ENCODE data around the gene WASF2. TPM values are rescaled to one million over a fixed set of nuclear protein-coding genes. Genes with fewer than 3 reads are reported as not detected.

WASF2 gene
- total and polyA plus RNA-seq, 2 experiments from 2014 or later, result 32.7 to 53.4 TPM

- H3K27ac ChIP-seq, result peak overlapping the region; percentile 94
- DNase-seq (ENCODE audit: low read depth in 1 of 2, low spot score in 1 of 2), result peak; percentile 55 to 69
Measured at GRCh38 chr1:27522432-27523336, 32.7 kb upstream of the WASF2 start.

DNA sequence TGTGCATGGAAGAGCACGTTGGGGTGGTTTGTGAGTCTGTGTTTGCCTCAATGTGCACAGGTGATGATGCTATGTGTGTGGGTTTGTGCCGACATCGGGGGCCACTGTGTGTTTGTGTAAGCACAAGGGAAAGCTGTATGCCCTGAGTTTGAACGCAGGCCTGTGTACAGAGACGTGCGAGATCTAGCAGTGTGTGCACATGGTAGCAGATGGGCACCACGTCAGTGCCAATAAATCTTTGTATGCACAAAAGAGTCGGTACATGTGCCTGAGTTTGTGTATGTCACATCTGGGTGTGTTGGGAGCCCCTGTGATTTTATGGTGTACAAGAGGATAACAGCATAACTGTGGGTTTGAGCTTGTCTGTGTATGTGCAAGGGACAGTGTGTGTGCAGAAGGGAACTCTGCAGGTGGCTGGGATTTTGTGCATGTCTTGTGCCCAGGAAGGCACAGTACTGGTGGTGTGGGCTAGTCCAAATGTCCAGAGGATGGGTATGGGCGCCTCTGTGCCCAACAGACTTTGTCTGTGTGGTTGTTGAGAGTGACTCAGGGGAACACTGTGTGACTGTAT, 32.0 kb upstream of the WASF2 start:
- Histone ChIP-seq H3K27me3 (no peaks in the 10 kb centered on the region), H3K4me1 (ENCODE audit: low read depth) (peaks cover 78% of the 10 kb centered on the region), H3K27ac (peak overlapping the region; percentile 94)

More at GRCh38 chr1:27522432-27523336, 32.7 kb upstream of the WASF2 start:
- Histone ChIP-seq H3K4me3 (no peak overlapping the region), H3K9me3 (ENCODE audit: low read depth) (no peaks in the 10 kb centered on the region), H3K36me3 (no peaks in the 10 kb centered on the region), H3K4me1 (ENCODE audit: low read depth) (peaks cover 77% of the 10 kb centered on the region), H3K27me3 (no peaks in the 10 kb centered on the region)
- TF ChIP-seq CTCF (IDR thresholded peaks at IDR 0.05; ENCODE audit: low read depth, low read length), result peak; percentile 41

DNA sequence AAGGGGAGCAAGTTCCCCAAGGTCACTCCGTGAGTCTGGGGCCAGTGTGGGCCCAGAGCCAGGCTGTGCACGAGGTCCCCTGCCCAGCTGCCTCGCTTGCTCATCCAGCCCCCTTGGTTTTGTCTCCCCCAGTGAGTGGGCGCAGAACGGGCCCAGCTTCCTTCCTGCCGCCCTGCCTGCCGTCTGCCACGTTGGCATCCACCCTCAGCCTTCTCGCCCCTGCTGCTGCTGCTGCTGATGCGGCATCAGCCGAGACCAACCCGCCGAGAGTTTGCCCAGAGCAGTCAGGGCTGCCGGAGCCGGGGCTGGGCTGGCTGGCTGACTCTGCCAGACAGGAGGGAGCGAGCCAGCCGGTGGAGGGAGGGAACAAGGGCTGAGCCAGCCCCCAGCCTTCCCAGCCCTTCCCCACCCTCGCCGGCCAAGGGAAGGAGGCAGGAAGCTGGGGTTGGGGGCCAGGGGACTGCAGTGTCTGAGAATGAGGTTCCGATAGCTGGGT, 31.4 kb upstream of the WASF2 start:
- no peak overlapping the region for H3K4me3 ChIP-seq
- peaks cover 74% of the 10 kb centered on the region for H3K4me1 ChIP-seq (ENCODE audit: low read depth)
- no peaks in the 10 kb centered on the region for H3K27me3 ChIP-seq
- H3K36me3 ChIP-seq, result no peaks in the 10 kb centered on the region
- no peaks in the 10 kb centered on the region for H3K9me3 ChIP-seq (ENCODE audit: low read depth)
- H3K27ac ChIP-seq, result peak overlapping the region; percentile 94
- TF ChIP-seq CTCF (IDR thresholded peaks at IDR 0.05; ENCODE audit: low read depth, low read length), result no peak
- DNase-seq (ENCODE audit: low read depth in 1 of 2, low spot score in 1 of 2), result no peak

More for the DNA sequence above, 32.0 kb upstream of the WASF2 start:
- Histone ChIP-seq H3K4me3 (no peak overlapping the region), H3K36me3 (no peaks in the 10 kb centered on the region), H3K9me3 (ENCODE audit: low read depth) (no peaks in the 10 kb centered on the region)
- no peak for TF ChIP-seq CTCF (IDR thresholded peaks at IDR 0.05; ENCODE audit: low read depth, low read length)
- DNase-seq (ENCODE audit: low read depth in 1 of 2, low spot score in 1 of 2), result no peak

DNA sequence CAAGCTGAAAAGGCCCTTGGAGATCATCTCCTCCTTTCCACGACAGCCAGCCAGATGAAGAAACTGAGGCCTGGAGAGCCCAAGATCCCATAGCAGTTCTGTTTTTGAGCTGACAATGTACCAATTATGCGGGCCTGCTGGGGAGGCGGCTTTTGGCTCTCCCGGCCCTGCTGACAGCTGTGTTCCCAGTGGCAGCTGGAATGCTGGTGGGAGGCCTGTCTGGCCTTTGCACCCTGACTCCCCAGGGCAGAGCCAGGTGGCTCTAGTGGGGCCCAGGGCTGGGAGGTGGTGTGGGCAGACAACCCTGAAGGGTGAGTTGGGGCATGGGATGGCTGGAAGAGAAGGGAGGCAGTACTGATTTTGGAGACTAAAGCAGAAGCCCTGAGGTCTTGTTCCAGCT, 30.7 kb upstream of the WASF2 start:
- Histone ChIP-seq H3K36me3 (no peaks in the 10 kb centered on the region), H3K27me3 (no peaks in the 10 kb centered on the region), H3K9me3 (ENCODE audit: low read depth) (no peaks in the 10 kb centered on the region), H3K4me1 (ENCODE audit: low read depth) (peaks cover 68% of the 10 kb centered on the region), H3K4me3 (no peak overlapping the region), H3K27ac (peak overlapping the region; percentile 94)
- no peak for TF ChIP-seq CTCF (IDR thresholded peaks at IDR 0.05; ENCODE audit: low read depth, low read length)
- DNase-seq (ENCODE audit: low read depth in 1 of 2, low spot score in 1 of 2), result no peak

DNA sequence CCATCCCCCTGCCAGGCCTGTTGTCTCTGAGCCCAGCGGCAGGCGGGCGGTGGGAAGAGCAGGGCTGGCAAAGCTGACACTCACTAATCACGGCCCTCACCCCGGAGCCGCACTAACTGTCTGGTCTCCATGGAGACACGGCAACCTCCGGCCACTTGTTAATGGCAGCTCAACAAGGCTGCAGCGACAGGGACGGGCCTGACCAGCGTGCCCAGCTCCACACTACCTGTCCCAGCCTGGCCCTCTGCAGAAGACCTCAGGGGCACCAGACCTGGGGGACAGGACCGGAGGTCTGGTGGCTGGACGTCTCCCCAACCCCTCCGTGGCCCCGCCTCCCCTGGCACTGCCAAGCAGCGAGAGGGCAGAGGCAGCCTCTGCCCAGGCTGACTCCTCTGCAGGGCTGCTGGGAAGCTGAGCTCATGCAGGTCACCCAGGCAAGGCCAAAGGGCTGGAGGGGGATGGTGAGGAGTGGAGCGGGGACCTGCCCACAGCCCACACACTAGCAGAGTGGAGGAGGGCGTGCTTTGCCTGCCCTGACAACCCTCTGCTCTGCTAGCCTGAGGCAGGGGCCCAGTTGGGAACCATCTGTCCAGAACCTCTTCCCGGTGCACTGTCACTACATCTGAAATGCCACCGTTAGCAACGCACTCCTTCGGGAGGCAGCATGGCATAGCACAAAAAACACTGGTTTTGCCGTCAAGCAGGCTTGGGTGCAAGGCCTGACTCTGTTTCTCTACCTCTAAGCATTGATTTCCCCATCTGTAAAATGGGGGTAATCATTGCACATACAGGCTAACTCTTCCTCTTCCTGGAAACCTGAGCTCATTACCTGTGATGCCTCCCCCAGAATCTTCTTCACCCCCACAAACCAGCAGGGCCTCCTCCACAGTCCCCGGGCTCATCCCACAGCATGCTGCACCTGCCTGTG, 29.6 kb upstream of the WASF2 start:
- peak in 1 of 2 donors; percentile 74 for DNase-seq (ENCODE audit: low read depth in 1 of 2, low spot score in 1 of 2)
- H3K27ac ChIP-seq, result peak overlapping the region; percentile 94
- no peaks in the 10 kb centered on the region for H3K9me3 ChIP-seq (ENCODE audit: low read depth)
- TF ChIP-seq CTCF (IDR thresholded peaks at IDR 0.05; ENCODE audit: low read depth, low read length), result no peak
- no peaks in the 10 kb centered on the region for H3K36me3 ChIP-seq
- peaks cover 62% of the 10 kb centered on the region for H3K4me1 ChIP-seq (ENCODE audit: low read depth)
- no peaks in the 10 kb centered on the region for H3K27me3 ChIP-seq
- H3K4me3 ChIP-seq, result no peak overlapping the region
